ENCODE results near the gene ERC1. TPM values are rescaled to one million over a fixed set of nuclear protein-coding genes. Genes with fewer than 3 reads are reported as not detected.
A peak's percentile ranks its signal among the peaks of the same experiment; 100 is the strongest.
"Not testable (repeated sequence)": the region's sequence is repeated elsewhere in the genome, so short reads cannot be mapped to it uniquely, and the experiment has no call there.

ERC1 gene
- total and polyA plus RNA-seq, 7 donors: 5.4 to 97.8 (median 34.6) TPM

DNA sequence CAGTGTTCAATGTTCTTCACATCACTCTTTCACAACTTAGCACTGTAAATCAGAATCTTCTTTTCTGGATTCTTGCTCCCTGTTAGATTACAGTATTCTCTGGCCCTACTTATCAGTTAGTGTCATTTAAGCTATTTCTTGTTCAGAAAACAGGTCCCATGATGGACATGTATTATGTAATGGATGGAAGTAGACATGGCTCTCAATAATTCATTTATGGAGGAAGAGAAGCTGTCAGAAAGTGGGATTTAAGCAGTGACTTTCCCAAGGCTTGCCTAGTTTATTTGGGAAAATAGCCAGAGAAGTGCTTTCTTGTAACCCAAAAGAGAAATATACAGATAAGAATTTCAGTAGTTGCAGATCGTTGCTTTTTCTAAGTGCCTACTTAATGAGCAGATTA is 1.6 kb downstream of the ERC1 start:
- 65 to 88% methylated on average over 1 of the region's 1 CpG for WGBS, 2 donors
- intact Hi-C loops (cut with DNase I): loop anchor here (5.0 kb wide), 2 partner anchors 90 to 610 kb away; no protein-coding TSS in a partner anchor
- no peak for DNase-seq
- Histone ChIP-seq H3K36me3 (no peaks in the 10 kb centered on the region), H3K27me3 (no peaks in the 10 kb centered on the region), H3K4me1 (peaks cover 0 to 49% (median 35%) of the 10 kb centered on the region in 4 donors), H3K4me3 (no peak overlapping the region), H3K9me3 (no peaks in the 10 kb centered on the region), H3K27ac (peak overlapping the region; percentile 98 to 99 (median 98))
- no peak for TF ChIP-seq POLR2A (IDR thresholded peaks at IDR 0.05)
- no peak for TF ChIP-seq POLR2AphosphoS5 (IDR thresholded peaks at IDR 0.05)
- no peak for TF ChIP-seq EP300 (IDR thresholded peaks at IDR 0.05)
- TF ChIP-seq, protein P1, sequence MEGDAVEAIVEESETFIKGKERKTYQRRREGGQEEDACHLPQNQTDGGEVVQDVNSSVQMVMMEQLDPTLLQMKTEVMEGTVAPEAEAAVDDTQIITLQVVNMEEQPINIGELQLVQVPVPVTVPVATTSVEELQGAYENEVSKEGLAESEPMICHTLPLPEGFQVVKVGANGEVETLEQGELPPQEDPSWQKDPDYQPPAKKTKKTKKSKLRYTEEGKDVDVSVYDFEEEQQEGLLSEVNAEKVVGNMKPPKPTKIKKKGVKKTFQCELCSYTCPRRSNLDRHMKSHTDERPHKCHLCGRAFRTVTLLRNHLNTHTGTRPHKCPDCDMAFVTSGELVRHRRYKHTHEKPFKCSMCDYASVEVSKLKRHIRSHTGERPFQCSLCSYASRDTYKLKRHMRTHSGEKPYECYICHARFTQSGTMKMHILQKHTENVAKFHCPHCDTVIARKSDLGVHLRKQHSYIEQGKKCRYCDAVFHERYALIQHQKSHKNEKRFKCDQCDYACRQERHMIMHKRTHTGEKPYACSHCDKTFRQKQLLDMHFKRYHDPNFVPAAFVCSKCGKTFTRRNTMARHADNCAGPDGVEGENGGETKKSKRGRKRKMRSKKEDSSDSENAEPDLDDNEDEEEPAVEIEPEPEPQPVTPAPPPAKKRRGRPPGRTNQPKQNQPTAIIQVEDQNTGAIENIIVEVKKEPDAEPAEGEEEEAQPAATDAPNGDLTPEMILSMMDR (IDR thresholded peaks at IDR 0.05): no peak

DNA sequence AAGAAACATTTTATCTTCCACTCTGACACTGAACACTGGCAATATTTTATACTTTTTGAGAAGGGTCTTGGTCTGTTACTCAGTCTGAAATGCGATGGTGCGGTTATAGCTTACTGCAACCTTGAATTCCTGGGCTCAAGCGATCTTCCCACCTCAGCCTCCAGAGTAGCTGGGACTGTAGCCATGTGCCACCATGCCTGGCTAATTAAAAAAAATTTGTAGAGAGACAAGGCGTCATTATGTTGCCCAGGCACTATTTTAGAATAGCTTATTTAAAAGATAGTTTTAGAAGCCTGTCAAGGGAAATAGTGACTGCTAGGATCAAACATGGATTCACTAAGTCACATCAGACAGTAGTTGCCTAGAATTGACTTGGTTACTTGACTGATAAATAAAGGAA is 5.9 kb downstream of the ERC1 start:
- peaks cover 0 to 3% (median 0%) of the 10 kb centered on the region in 4 donors for H3K36me3 ChIP-seq
- 94 to 96% methylated on average over 4 of the region's 4 CpGs for WGBS, 2 donors
- no peaks in the 10 kb centered on the region for H3K27me3 ChIP-seq
- no peaks in the 10 kb centered on the region for H3K9me3 ChIP-seq
- DNase-seq: no peak
- peaks cover 0 to 36% (median 26%) of the 10 kb centered on the region in 4 donors for H3K4me1 ChIP-seq
- peak overlapping the region in 1 of 4 donors; percentile 31 for H3K27ac ChIP-seq
- intact Hi-C loops (cut with DNase I): no loop called here
- TF ChIP-seq, protein P1 (IDR thresholded peaks at IDR 0.05): no peak
- TF ChIP-seq POLR2AphosphoS5 (IDR thresholded peaks at IDR 0.05) (no peak), EP300 (IDR thresholded peaks at IDR 0.05) (no peak), POLR2A (IDR thresholded peaks at IDR 0.05) (no peak)
- no peak overlapping the region for H3K4me3 ChIP-seq

GRCh38 chr12:997505-997904 is 6.5 kb downstream of the ERC1 start:
- intact Hi-C loops (cut with DNase I): no loop called here
- Histone ChIP-seq H3K27ac (peak overlapping the region in 1 of 4 donors; percentile 31), H3K4me3 (no peak overlapping the region), H3K9me3 (no peaks in the 10 kb centered on the region), H3K27me3 (no peaks in the 10 kb centered on the region), H3K4me1 (peaks cover 0 to 29% (median 20%) of the 10 kb centered on the region in 4 donors), H3K36me3 (peaks cover 0 to 3% (median 0%) of the 10 kb centered on the region in 4 donors)
- WGBS, 2 donors: 89 to 90% methylated on average over 1 of the region's 1 CpG
- no peak for TF ChIP-seq POLR2AphosphoS5 (IDR thresholded peaks at IDR 0.05)
- no peak for TF ChIP-seq POLR2A (IDR thresholded peaks at IDR 0.05)
- no peak for TF ChIP-seq EP300 (IDR thresholded peaks at IDR 0.05)
- TF ChIP-seq, protein P1 (IDR thresholded peaks at IDR 0.05): no peak
- no peak for DNase-seq

- intact Hi-C loops (cut with DNase I): no loop called here
- Histone ChIP-seq H3K27me3 (no peaks in the 10 kb centered on the region), H3K9me3 (no peaks in the 10 kb centered on the region), H3K4me3 (no peak overlapping the region), H3K4me1 (peaks cover 0 to 22% (median 16%) of the 10 kb centered on the region in 4 donors), H3K27ac (peak overlapping the region in 2 of 4 donors; percentile 2 to 31), H3K36me3 (peaks cover 0 to 3% (median 0%) of the 10 kb centered on the region in 4 donors)
- DNase-seq: no peak
- TF ChIP-seq POLR2AphosphoS5 (IDR thresholded peaks at IDR 0.05) (no peak), EP300 (IDR thresholded peaks at IDR 0.05) (no peak), POLR2A (IDR thresholded peaks at IDR 0.05) (no peak)
- TF ChIP-seq, protein P1 (IDR thresholded peaks at IDR 0.05): no peak
- WGBS, 2 donors: 81 to 91% methylated on average over 6 of the region's 6 CpGs
Observed at GRCh38 chr12:998020-998874, 7.2 kb downstream of the ERC1 start.

DNA sequence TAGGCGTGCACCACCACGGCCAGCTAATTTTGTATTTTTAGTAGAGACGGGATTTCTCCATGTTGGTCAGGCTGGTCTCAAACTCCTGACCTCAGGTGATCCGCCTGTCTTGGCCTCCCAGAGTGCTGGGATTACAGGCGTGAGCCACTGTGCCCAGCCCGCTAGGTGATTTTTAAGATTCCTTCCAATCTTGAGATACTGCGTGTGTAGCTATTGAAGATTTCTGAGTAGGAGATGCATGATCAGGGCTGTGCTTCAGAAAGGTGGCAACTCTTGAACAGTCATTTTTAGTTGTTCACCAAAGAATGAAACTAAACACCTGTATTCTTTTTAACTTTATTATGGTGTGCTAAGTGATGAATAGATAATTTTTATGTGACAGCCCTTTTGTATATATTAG is 8.7 kb downstream of the ERC1 start:
- DNase-seq; intact Hi-C loops (cut with DNase I): not testable (repeated sequence)
- 96 to 98% methylated on average over 7 of the region's 7 CpGs for WGBS, 2 donors

More for the DNA sequence above, 8.7 kb downstream of the ERC1 start:
- not testable (repeated sequence) for H3K27ac ChIP-seq, H3K36me3 ChIP-seq, H3K27me3 ChIP-seq, H3K9me3 ChIP-seq, H3K4me3 ChIP-seq
- peaks cover 0 to 18% (median 16%) of the 10 kb centered on the region in 4 donors for H3K4me1 ChIP-seq
